GM04504 (cell line): ENCODE data around the gene PHLDA2.
"Not testable (repeated sequence)": the region's sequence is repeated elsewhere in the genome, so short reads cannot be mapped to it uniquely, and the experiment has no call there.

Experiments used
- DNase-seq: peaks from one replicate; pipeline ENCODE4 v3.0.0-alpha.2; 2012; ENCODE audit warnings: low read depth

Gene PHLDA2

DNA sequence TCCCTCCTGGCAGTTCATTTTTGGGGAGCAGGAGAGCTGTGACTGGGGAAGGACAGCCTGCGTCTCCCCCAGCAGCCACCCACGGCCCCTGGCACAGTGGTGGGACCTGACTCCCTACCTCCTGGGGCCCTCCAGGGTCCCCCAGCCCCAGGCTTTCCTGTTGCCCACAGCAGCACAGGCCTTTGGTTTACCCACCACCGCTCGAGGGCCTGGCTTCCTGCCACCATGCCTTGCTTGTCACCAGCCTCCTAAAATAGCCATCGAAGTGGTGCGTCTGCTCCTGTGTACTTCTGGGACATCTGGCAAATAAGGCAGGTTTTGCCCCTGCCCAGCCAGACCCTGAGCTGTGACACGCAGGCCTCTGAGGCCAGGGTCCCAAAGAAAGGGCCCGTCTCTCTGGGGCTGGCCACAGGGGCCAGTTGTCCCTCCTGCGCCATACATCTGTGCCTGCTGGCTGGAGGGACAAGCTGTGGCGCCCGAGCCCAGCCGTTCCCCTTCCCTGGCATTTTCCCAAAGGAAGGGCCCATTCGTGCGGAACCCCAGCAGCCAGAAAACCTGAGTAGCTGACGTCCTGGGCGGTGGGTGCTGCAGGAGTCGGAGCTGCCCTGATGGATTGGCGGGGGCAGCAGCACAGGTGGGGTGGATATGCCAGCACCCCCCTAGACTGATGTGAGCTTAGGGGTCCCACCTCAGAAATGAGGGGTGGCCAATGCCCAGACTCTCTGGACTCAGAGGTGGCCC, 14.6 kb downstream of the PHLDA2 start:
- no peak for DNase-seq

DNA sequence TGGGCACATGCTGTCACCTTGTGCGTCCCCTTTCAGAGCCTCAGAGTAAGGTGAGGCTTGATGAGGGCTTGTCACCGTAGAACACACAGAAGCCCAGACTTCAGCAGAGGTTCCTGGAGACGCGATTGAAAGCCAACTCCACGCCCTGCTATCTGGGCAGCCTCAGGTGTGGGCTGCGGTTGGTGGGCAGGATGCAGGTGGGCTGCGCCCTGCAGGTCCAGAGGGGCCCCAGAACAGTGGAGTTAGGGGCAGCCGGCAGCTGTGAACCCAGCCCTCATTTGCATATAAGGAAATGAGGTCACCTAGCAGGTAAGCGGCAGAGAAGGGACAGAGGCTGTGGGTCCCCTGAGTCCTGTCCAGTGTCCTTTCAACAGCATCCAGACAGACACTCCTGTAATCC, 15.4 kb downstream of the PHLDA2 start:
- DNase-seq, result no peak

GRCh38 chr11:2913019-2913431, 16.2 kb downstream of the PHLDA2 start:
- no peak for DNase-seq

- DNase-seq, result no peak
Measured at GRCh38 chr11:2912498-2912897, 16.7 kb downstream of the PHLDA2 start.

DNA sequence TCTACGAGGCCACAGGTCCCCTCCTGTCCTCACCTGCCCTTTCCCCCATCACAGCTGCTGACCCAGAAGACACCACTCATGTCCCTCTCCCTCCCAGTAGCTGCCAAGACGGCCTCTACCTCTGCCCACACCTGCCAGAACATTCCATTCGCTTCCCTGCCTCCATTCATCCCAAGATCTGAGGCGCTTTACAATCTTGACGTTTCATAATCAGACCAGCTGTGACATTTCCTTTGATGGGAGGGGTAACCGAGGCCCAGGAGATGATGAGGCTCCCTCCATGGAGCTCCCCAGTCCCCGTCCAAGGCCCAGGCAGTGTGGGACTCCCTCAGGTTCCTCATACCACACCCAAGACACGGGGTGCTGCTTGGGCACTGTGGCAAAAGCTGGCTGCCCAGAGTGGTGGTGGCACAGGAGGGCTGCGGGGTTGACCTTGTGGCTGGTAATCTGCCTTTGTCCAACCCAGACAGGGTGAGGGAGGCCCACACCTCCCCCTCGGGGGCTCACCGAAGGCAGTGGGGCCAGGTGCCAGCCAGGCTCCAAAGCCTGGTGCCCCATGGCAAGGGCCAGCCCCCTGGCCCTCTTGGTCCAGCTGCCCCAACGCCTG, 17.3 kb downstream of the PHLDA2 start:
- DNase-seq, result no peak

DNA sequence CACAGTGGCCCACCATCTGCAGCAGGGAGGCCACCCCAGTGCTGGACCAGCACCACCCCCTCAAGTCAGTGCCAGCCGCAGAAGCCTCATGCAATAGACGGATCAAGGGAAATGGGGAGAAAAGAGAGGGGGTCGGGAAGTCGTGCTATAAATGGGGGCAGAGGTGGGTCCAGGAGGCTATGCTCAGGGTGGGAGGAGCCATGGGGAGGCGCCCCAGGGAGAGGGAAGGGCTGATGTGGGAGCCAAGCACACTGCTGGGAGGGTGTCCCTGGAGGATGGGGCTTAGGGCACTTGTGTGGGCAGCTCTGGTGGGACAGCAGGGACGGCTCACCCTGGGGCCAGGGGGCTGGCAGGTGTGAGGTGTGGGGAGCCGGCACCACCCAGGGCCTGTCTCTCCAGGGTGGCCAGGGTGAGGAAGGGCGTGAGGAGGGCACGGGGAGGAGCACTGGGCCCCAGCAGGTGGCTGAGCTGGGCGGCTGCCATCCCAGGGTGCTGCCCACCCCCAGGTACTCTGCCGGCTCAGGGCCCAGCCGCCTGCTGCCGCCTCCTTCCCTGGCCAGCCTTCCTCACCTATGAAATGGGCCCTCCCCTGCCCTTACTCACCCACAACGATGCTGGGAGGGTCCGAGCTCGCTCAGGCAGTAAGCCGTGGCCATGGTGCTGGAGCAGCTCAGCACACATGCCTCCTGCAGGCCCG, 18.0 kb downstream of the PHLDA2 start:
- no peak for DNase-seq

GRCh38 chr11:2910401-2910955, 18.7 kb downstream of the PHLDA2 start:
- DNase-seq, result no peak

DNA sequence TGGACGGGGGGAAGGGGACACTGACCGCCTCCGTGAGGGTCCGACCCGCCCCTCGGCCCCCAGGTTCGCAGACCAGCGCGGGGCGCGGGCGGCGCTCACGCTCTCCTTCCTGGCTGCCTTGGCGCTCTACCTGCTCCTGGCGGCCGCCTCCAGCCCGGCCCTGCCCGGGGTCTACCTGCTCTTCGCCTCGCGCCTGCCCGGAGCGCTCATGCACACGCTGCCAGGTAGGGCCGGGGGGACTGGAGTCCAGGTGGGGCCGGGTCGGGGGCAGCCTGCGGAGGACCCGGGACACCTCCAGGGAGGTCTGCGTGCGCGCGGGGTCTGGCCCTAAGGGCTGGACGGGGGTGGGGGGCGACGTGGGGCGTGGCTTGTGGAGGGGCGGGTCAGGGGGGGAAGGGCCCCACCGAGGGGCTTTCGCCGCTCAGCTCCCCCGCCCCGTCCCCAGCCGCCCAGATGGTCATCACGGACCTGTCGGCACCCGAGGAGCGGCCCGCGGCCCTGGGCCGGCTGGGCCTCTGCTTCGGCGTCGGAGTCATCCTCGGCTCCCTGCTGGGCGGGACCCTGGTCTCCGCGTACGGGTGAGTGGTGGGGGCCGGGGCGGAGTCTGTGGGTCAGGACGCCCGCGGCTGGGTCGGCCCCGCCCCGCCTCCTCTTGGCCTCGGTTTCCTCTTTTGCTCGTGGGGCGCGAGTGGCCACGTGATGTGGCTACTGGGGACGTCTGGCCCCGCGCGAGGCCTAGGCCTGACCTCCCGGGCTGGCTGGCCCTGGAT, 19.9 kb downstream of the PHLDA2 start:
- no peak for DNase-seq

GRCh38 chr11:2908130-2908529, 21.1 kb downstream of the PHLDA2 start:
- DNase-seq, result no peak

DNA sequence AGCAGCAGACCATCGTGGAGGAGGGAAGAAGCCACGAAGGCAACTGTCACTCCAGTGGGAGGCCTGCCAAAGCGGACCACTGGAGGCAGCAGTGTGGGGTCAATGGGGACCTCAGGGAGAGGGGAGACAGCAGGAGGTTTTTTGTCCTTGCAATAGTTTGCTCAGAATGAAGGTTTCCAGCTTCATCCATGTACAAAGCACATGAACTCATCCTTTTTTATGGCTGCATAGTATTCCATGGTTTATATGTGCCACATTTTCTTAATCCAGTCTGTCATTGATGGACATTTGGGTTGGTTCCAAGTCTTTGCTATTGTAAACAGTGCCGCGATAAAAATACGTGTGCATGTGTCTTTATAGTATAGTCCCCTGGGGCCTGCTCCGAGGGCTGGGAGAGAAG, 23.9 kb downstream of the PHLDA2 start:
- DNase-seq, result not testable (repeated sequence)

DNA sequence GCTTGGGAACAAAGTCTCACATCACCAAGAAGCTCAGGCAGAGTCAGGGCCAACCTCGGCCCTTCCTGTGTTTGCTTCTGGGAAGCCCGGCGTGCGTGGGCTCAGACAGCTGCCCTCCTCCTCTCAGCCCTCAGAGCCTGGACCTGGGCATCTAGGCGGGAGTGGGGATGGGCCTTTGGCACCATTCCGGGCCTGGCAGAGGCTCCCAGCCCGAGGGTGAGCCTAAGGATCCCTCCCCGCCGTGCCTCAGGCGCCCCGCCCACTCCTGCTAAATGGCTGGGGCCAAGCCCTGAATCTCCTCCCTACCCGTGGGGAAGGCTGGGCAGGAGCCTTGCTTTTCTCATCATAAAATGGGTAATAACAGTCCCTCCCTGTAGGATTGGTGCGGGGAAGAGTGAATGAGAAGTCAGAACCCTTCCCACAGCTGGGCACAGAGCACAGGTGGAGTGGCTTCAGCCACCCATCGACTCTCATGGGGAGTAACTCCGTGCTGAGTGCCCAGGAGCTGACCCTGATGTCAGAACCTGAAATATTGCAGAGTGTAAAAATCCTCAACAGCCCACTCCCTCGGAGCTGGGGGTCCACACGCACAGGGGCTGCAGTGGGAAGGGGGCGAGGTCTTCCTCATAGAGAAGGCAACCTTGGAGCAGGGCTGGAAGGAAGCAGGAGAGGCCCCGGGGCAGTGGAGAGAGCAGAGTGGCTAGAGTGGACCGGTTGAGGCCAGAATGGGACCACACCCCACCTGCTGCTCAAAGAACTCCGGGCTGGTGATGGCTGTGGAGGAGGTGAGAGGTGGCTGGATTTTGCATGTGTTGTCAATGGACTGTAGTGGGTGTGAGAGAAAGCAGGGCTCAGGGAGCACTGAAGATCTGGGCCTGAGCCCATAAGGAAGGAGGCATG, 24.8 kb downstream of the PHLDA2 start:
- DNase-seq, result no peak

DNA sequence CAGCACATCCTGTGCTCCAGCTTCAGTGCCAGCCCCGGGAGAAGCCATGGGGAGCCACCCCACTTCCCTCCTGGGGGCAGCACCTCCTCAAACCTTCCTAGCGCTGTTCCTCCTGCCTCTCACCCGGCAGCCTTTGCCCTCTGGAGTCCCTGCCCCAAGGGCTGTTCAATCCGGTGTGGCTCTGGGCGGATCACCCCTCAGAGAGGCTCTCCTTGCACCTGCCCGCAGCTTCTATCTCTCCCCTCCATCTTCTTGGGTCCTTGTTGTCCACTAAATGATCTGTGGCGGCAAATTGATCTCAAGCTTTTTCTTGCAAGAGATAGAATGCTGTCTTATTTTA, 25.6 kb downstream of the PHLDA2 start:
- no peak for DNase-seq

DNA sequence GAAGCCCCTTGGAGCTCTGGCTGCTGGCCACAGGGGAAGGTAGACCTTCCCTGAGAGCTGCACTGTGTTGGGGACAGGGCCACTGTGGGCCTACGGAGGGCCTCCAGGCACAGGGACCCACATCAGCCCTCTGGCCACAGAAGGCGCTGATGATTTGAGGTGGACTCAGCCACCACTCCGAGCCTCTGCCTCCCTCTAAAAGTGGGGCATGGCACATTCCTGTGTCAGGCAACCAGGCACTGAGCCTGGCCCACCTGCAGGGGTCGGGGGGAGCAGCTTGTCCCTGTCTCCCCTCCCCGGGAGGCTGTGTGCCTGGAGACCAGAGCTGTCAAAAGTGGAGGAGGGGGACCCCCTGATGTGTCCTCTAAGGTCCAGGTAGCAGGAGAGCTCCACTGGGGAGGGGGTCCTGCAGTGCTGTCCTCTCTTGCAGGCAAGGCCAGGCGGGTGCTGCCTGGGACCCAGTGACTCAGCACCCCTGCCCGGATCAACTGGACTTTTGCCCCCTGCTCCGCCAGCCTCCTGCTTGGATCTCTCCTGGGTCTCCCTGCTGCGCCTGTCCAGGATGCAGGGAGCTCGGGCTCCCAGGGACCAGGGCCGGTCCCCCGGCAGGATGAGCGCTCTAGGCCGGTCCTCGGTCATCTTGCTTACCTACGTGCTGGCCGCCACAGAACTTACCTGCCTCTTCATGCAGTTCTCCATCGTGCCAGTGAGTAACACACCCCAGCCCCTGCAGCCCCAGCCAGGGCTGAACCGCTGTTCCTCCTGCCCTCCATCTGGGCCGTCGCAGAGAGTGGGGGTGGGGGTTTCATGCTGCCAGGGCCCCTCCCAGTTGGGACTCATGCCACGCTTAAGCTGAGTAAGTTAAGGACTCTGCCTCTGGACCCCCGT, 26.2 kb downstream of the PHLDA2 start:
- no peak for DNase-seq

DNA sequence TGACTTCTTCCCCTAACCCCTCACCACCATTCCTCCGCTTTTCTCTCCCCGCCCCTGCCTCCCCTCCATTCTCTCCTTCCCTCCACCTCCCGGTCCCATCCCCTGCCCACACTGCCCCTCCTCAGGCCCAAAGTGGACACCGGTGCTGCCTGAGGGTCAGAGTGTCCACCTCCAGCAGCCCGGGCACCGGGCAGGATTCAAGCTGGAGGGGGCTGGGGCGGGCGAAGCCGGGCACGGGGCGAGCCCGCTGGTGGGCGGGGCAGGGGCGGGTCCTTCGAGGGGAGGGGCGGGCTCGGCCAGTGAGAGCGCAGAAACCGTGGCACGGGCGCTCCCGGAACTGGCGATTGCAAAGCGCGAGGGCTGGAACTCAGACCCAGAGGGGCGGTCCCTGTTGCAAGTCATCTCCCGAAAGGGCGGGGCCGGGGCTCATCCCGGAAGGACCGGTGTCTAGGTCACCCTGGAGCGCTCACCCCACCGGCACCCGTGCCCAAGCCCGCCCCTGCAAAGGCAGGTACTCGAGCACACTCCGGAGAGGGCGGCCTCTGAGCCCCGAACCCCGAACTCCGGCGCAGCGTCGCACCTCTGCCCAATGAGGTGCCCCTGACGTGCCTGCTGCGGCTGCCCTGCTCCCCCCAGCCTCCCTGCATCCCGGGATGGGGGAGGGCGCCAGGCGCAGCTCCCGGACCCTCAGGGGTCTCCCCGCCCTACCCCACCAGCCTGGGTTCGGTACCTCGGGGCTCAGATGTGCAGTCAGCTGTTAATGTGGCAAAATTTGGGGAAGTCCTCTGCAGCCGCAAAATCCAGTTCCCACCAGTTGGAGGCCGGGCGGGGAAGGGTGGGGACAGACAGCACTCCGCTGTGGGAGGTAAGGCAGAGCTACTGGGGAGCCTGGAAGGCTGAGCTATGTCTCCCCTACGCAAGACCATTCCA, 27.1 kb downstream of the PHLDA2 start:
- peak; percentile 81 for DNase-seq

DNA sequence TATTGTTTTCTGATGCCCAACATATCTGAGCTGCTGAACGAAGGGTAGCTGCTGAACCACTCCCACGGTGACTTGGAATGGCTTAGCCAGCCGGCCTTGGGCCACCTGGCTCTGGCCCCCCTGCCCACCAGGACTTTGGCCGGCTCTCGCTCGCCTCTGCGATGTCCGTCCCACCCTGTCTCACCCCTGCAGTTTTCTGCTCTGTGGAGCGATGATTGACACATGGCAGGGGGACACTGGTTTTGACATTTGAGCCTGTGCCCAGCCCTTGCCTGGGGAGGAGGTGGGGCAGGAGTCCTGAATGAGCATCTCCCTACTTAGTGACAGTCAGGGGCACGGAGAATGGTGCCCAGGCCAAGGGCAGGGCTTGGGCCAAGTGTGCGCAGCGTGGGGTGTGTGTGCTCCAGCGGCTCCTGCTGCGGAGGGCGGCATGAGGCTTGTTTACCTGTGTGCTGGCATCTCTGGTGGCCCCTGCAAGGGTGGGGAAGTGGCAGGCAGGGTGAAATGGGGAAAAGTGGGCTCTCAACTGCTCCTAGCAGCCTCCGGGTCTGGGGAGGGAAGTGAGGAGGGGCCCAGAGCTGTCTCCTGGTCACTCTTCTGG, 27.9 kb downstream of the PHLDA2 start:
- no peak for DNase-seq

GRCh38 chr11:2899080-2899783, 30.0 kb downstream of the PHLDA2 start:
- no peak for DNase-seq

GRCh38 chr11:2898366-2899079, 30.7 kb downstream of the PHLDA2 start:
- peak; percentile 71 for DNase-seq
